Liver (tissue), 9 donors: ENCODE data around the gene SERINC1. TPM values are rescaled to one million over a fixed set of nuclear protein-coding genes. Genes with fewer than 3 reads are reported as not detected.

Experiments
- DNase-seq: peaks from one replicate; pipeline ENCODE4 v3.0.0-alpha.2; 2017; ENCODE audit warnings: low spot score
- H3K27ac ChIP-seq, 2 donors: one replicate each; pipeline ENCODE4 v1.7.0; 2013; ENCODE audit warnings: inconsistent platforms in 2 of 2, low read length in 2 of 2, control low read depth in 1 of 2, low read depth in 1 of 2, mild to moderate bottlenecking in 1 of 2
- H3K27me3 ChIP-seq, 4 donors: one replicate each; pipeline versions ENCODE4 v1.6.1 to v1.7.0; 2013; ENCODE audit warnings: low read length in 3 of 4, inconsistent platforms in 1 of 4, mild to moderate bottlenecking in 1 of 4, moderate library complexity in 1 of 4; ENCODE audit not compliant: control insufficient read depth in 4 of 4, insufficient read depth in 4 of 4
- H3K36me3 ChIP-seq, 4 donors: one replicate each; pipeline versions ENCODE4 v1.6.1 to v1.7.0; 2013; ENCODE audit warnings: low read length in 3 of 4, mild to moderate bottlenecking in 3 of 4, low read depth in 1 of 4, moderate library complexity in 1 of 4; ENCODE audit not compliant: control insufficient read depth in 4 of 4, insufficient read depth in 3 of 4
- H3K4me1 ChIP-seq, 4 donors: one replicate each; pipeline versions ENCODE4 v1.6.1 to v1.7.0; 2013; ENCODE audit warnings: low read length in 3 of 4, mild to moderate bottlenecking in 3 of 4, moderate library complexity in 1 of 4; ENCODE audit not compliant: control insufficient read depth in 4 of 4, insufficient read depth in 4 of 4
- H3K4me3 ChIP-seq, 3 donors: one replicate each; pipeline versions ENCODE4 v1.6.1 to v1.7.0; 2013; ENCODE audit warnings: low read length in 3 of 3, control low read depth in 1 of 3, low read depth in 1 of 3, mild to moderate bottlenecking in 1 of 3
- H3K9ac ChIP-seq, 2 donors: one replicate each; pipeline ENCODE4 v1.7.0; 2013; ENCODE audit warnings: low read length in 2 of 2, mild to moderate bottlenecking in 2 of 2, moderate library complexity in 2 of 2, control low read depth in 1 of 2, low read depth in 1 of 2
- H3K9me3 ChIP-seq, 4 donors: one replicate each; pipeline versions ENCODE4 v1.6.1 to v1.7.0; 2013; ENCODE audit warnings: low read length in 3 of 4; ENCODE audit not compliant: control insufficient read depth in 4 of 4
- EGR1 ChIP-seq, 2 donors: IDR thresholded peaks; 2 replicates each; pipeline ENCODE4 v1.6.1; 2016 to 2018; ENCODE audit warnings: antibody characterized with exemption in 2 of 2, low read depth in 2 of 2
- FOXA1 ChIP-seq: IDR thresholded peaks from 2 replicates; pipeline ENCODE4 v1.6.1; 2016; ENCODE audit warnings: antibody characterized with exemption
- FOXA2 ChIP-seq: IDR thresholded peaks from 2 replicates; pipeline ENCODE4 v1.6.1; 2016; ENCODE audit warnings: antibody characterized with exemption
- GABPA ChIP-seq, 2 donors: IDR thresholded peaks in 1 of 2; conservative IDR thresholded peaks in 1 of 2; 2 replicates each; pipeline ENCODE4 v1.6.1; 2016; ENCODE audit warnings: antibody characterized with exemption in 2 of 2, mild to moderate bottlenecking in 1 of 2, moderate library complexity in 1 of 2
- HNF4A ChIP-seq, 2 donors: conservative IDR thresholded peaks; 2 replicates each; pipeline ENCODE4 v1.6.1; 2016; ENCODE audit warnings: antibody characterized with exemption in 2 of 2, mild to moderate bottlenecking in 2 of 2
- HNF4G ChIP-seq: IDR thresholded peaks from 2 replicates; pipeline ENCODE4 v1.6.1; 2016; ENCODE audit warnings: antibody characterized with exemption
- JUND ChIP-seq, 2 donors: IDR thresholded peaks; 2 replicates each; pipeline ENCODE4 v1.6.1; 2016; ENCODE audit warnings: antibody characterized with exemption in 2 of 2
- NR2F2 ChIP-seq: IDR thresholded peaks from 2 replicates; pipeline ENCODE4 v1.6.1; 2016; ENCODE audit warnings: antibody characterized with exemption
- RAD21 ChIP-seq, 2 donors: IDR thresholded peaks; 2 replicates each; pipeline ENCODE4 v1.6.1; 2016; ENCODE audit warnings: antibody characterized with exemption in 2 of 2, mild to moderate bottlenecking in 2 of 2
- RXRA ChIP-seq, 2 donors: IDR thresholded peaks; 2 replicates each; pipeline ENCODE4 v1.6.1; 2017 to 2018; ENCODE audit warnings: antibody characterized with exemption in 2 of 2, mild to moderate bottlenecking in 1 of 2
- SP1 ChIP-seq: IDR thresholded peaks from 2 replicates; pipeline ENCODE4 v1.6.1; 2018; ENCODE audit warnings: antibody characterized with exemption, mild to moderate bottlenecking
- TAF1 ChIP-seq: conservative IDR thresholded peaks from 2 replicates; pipeline ENCODE4 v1.6.1; 2016; ENCODE audit warnings: antibody characterized with exemption, mild to moderate bottlenecking
- YY1 ChIP-seq: IDR thresholded peaks from 2 replicates; pipeline ENCODE4 v1.6.1; 2016; ENCODE audit warnings: antibody characterized with exemption, mild to moderate bottlenecking
- whole genome bisulfite sequencing: extraction: QIAGEN DNeasy Blood & Tissue Kit; methylation state at CpG from one replicate; pipeline ENCODE4 v1.1.7; 2013; 5-methylcytosine and 5-hydroxymethylcytosine counted together
- polyA plus RNA-seq, 2 donors: library from polyadenylated mRNA; stranded (reverse) in 1 of 2; unstranded in 1 of 2; fragments of 200-250 nt in 1 of 2; fragments of >200 nt in 1 of 2; fragmentation: Nextera tagmentation in 1 of 2; extraction: Ambion mirVana in 1 of 2; gene quantifications; one replicate each; pipeline versions ENCODE4 v1.2.1 to v1.2.3, GENCODE V29; 2013 to 2015
- total RNA-seq, 2 donors: library from RNA; depleted of rRNA; stranded (reverse); fragments of >200 nt; gene quantifications; one replicate each; pipeline ENCODE4 v1.2.3, GENCODE V29; 2014
- TF ChIP-seq, protein P1 (sequence below): IDR thresholded peaks from 2 replicates; pipeline ENCODE4 v1.6.1; 2016; ENCODE audit warnings: antibody characterized with exemption, mild to moderate bottlenecking
- TF ChIP-seq, protein P2 (sequence below): IDR thresholded peaks from 2 replicates; pipeline ENCODE4 v1.6.1; 2016; ENCODE audit warnings: antibody characterized with exemption
- TF ChIP-seq, protein P3 (sequence below): fragments of 150-350 bp; IDR thresholded peaks from 2 replicates; pipeline ENCODE4 v1.5.1; 2017; ENCODE audit warnings: improper control_type of control experiment, low read depth, low read length; ENCODE audit not compliant: missing input control
- TF ChIP-seq, protein P4 (sequence below): IDR thresholded peaks from 2 replicates; pipeline ENCODE4 v1.6.1; 2016; ENCODE audit warnings: antibody characterized with exemption
- TF ChIP-seq, protein P5 (sequence below): IDR thresholded peaks from 2 replicates; pipeline ENCODE4 v1.6.1; 2016; ENCODE audit warnings: antibody characterized with exemption
- donor health status: healthy.
- donor health status: healthy.
- donor health status: healthy.
- donor health status: healthy.
- donor health status: healthy.

Gene SERINC1
- total and polyA plus RNA-seq, 4 donors: 79.8 to 139 (median 113) TPM

DNA sequence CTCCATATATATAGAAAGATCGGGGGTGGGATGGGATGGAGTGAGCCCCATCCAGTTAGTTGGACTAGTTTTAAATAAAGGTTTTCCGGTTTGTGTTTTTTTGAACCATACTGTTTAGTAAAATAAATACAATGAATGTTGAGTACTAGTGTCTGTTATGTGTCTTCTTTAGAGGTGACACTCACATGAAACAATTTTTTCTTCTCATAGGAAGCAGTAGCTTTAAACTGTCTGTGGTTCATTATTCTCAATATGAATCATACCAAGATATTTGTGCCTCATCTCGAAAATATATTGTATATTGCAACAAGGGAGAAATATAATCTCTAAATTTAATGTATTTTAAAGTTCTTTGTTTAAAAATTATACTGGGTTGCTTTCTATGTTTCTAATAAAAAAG is 38.8 kb downstream of the SERINC1 start (continued):
- TF ChIP-seq, protein P1, sequence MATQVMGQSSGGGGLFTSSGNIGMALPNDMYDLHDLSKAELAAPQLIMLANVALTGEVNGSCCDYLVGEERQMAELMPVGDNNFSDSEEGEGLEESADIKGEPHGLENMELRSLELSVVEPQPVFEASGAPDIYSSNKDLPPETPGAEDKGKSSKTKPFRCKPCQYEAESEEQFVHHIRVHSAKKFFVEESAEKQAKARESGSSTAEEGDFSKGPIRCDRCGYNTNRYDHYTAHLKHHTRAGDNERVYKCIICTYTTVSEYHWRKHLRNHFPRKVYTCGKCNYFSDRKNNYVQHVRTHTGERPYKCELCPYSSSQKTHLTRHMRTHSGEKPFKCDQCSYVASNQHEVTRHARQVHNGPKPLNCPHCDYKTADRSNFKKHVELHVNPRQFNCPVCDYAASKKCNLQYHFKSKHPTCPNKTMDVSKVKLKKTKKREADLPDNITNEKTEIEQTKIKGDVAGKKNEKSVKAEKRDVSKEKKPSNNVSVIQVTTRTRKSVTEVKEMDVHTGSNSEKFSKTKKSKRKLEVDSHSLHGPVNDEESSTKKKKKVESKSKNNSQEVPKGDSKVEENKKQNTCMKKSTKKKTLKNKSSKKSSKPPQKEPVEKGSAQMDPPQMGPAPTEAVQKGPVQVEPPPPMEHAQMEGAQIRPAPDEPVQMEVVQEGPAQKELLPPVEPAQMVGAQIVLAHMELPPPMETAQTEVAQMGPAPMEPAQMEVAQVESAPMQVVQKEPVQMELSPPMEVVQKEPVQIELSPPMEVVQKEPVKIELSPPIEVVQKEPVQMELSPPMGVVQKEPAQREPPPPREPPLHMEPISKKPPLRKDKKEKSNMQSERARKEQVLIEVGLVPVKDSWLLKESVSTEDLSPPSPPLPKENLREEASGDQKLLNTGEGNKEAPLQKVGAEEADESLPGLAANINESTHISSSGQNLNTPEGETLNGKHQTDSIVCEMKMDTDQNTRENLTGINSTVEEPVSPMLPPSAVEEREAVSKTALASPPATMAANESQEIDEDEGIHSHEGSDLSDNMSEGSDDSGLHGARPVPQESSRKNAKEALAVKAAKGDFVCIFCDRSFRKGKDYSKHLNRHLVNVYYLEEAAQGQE: no peak
- TF ChIP-seq SP1: no peak
- no peak for TF ChIP-seq JUND (IDR thresholded peaks at IDR 0.05)
- TF ChIP-seq, protein P2, sequence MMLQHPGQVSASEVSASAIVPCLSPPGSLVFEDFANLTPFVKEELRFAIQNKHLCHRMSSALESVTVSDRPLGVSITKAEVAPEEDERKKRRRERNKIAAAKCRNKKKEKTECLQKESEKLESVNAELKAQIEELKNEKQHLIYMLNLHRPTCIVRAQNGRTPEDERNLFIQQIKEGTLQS: no peak
- TF ChIP-seq, protein P3, sequence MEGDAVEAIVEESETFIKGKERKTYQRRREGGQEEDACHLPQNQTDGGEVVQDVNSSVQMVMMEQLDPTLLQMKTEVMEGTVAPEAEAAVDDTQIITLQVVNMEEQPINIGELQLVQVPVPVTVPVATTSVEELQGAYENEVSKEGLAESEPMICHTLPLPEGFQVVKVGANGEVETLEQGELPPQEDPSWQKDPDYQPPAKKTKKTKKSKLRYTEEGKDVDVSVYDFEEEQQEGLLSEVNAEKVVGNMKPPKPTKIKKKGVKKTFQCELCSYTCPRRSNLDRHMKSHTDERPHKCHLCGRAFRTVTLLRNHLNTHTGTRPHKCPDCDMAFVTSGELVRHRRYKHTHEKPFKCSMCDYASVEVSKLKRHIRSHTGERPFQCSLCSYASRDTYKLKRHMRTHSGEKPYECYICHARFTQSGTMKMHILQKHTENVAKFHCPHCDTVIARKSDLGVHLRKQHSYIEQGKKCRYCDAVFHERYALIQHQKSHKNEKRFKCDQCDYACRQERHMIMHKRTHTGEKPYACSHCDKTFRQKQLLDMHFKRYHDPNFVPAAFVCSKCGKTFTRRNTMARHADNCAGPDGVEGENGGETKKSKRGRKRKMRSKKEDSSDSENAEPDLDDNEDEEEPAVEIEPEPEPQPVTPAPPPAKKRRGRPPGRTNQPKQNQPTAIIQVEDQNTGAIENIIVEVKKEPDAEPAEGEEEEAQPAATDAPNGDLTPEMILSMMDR: no peak
- no peak for TF ChIP-seq TAF1

DNA sequence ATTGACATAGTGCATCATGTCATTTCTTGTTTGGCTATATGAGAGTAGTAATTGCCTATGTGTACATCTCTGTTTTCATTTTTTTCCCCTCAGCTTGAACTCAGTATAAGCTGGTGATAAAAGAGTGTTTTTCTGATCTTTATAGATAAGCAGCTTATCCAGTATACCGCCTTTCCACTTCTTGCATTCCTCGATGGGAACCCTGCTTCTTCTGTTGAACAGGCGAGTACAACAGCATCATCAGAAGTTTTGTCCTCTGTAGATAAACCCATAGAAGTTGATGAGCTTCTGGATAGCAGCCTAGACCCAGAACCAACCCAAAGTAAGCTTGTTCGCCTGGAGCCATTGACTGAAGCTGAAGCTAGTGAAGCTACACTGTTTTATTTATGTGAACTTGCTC is 39.8 kb downstream of the SERINC1 start:
- no peak for TF ChIP-seq HNF4G
- TF ChIP-seq JUND (IDR thresholded peaks at IDR 0.05): no peak
- no peak for TF ChIP-seq YY1
- TF ChIP-seq NR2F2: no peak
- no peak for TF ChIP-seq FOXA2
- TF ChIP-seq GABPA (IDR thresholded peaks at IDR 0.05 in 1 of 2, conservative IDR thresholded peaks at IDR 0.05 in 1 of 2): no peak
- no peak for TF ChIP-seq HNF4A (conservative IDR thresholded peaks at IDR 0.05)
- TF ChIP-seq, protein P2: no peak
- TF ChIP-seq, protein P4, sequence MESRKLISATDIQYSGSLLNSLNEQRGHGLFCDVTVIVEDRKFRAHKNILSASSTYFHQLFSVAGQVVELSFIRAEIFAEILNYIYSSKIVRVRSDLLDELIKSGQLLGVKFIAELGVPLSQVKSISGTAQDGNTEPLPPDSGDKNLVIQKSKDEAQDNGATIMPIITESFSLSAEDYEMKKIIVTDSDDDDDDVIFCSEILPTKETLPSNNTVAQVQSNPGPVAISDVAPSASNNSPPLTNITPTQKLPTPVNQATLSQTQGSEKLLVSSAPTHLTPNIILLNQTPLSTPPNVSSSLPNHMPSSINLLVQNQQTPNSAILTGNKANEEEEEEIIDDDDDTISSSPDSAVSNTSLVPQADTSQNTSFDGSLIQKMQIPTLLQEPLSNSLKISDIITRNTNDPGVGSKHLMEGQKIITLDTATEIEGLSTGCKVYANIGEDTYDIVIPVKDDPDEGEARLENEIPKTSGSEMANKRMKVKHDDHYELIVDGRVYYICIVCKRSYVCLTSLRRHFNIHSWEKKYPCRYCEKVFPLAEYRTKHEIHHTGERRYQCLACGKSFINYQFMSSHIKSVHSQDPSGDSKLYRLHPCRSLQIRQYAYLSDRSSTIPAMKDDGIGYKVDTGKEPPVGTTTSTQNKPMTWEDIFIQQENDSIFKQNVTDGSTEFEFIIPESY: no peak
- no peak for TF ChIP-seq RXRA (IDR thresholded peaks at IDR 0.05)
- no peak for TF ChIP-seq TAF1
- TF ChIP-seq, protein P5, sequence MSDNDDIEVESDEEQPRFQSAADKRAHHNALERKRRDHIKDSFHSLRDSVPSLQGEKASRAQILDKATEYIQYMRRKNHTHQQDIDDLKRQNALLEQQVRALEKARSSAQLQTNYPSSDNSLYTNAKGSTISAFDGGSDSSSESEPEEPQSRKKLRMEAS: no peak
- TF ChIP-seq, protein P1: no peak
- TF ChIP-seq, protein P3: no peak
- no peak for TF ChIP-seq EGR1 (IDR thresholded peaks at IDR 0.05; ENCODE audit: low read depth in 2 of 2)
- TF ChIP-seq FOXA1: no peak
- TF ChIP-seq SP1: no peak
- no peak for TF ChIP-seq RAD21 (IDR thresholded peaks at IDR 0.05)
- Histone ChIP-seq H3K27ac (no peak overlapping the region), H3K4me3 (no peak overlapping the region), H3K27me3 (no peaks in the 10 kb centered on the region), H3K9ac (no peak overlapping the region), H3K4me1 (no peaks in the 10 kb centered on the region), H3K9me3 (no peaks in the 10 kb centered on the region), H3K36me3 (peaks cover 0 to 13% (median 6%) of the 10 kb centered on the region in 4 donors)
- 95% methylated on average over 4 of the region's 4 CpGs for WGBS
- DNase-seq: no peak
